Common myeloid progenitor, CD34-positive (primary cell): ENCODE results near the gene OIP5.
"Not testable (repeated sequence)": the region's sequence is repeated elsewhere in the genome, so short reads cannot be mapped to it uniquely, and the experiment has no call there.

Experiments
- CTCF ChIA-PET: fragments of 350-600 bp; sonication (Branson Sonifier 250); formaldehyde crosslinking; loops from one replicate; lab custom pipeline; 2021; ENCODE audit warnings: antibody characterized with exemption; lab: Charles Lee
- POLR2A ChIA-PET: fragments of 350-600 bp; sonication (Branson Sonifier 250); formaldehyde crosslinking; loops from one replicate; lab custom pipeline; 2021; ENCODE audit warnings: antibody characterized with exemption; lab: Charles Lee
- DNase-seq, 3 donors: peaks; one replicate each; pipeline versions ENCODE4 v3.0.0 to v3.0.0-alpha.2; 2013
- H3K27ac ChIP-seq, 2 experiments: 1 replicate in 1 of 2; 2 replicates in 1 of 2; pipeline ENCODE4 v1.7.0; 2013; ENCODE audit warnings: inconsistent platforms in 2 of 2, low read length in 2 of 2, mild to moderate bottlenecking in 2 of 2, low read depth in 1 of 2, moderate library complexity in 1 of 2; ENCODE audit not compliant: severe bottlenecking in 2 of 2, insufficient read depth in 1 of 2, poor library complexity in 1 of 2
- H3K27me3 ChIP-seq, 5 experiments: replicated peaks in 2 of 5; 1 replicate in 3 of 5; 2 replicates in 2 of 5; pipeline versions ENCODE4 v1.6.1 to v1.7.0; 2013; ENCODE audit warnings: low read length in 4 of 5, mild to moderate bottlenecking in 2 of 5, moderate library complexity in 2 of 5, inconsistent platforms in 1 of 5; ENCODE audit not compliant: insufficient read depth in 5 of 5, control insufficient read depth in 4 of 5
- H3K36me3 ChIP-seq, 4 experiments: 1 replicate in 2 of 4; 2 replicates in 2 of 4; pipeline versions ENCODE4 v1.6.1 to v1.7.0; 2013; ENCODE audit warnings: low read length in 3 of 4, control low read depth in 1 of 4, mild to moderate bottlenecking in 1 of 4; ENCODE audit not compliant: control insufficient read depth in 4 of 4, insufficient read depth in 4 of 4
- H3K4me1 ChIP-seq, 4 experiments: 1 replicate in 3 of 4; 2 replicates in 1 of 4; pipeline versions ENCODE4 v1.6.1 to v1.7.1; 2013; ENCODE audit warnings: low read length in 3 of 4, mild to moderate bottlenecking in 3 of 4, control low read depth in 1 of 4, inconsistent platforms in 1 of 4, moderate library complexity in 1 of 4; ENCODE audit not compliant: control insufficient read depth in 4 of 4, insufficient read depth in 4 of 4; ENCODE audit errors: control extremely low read depth in 1 of 4
- H3K4me3 ChIP-seq, 7 experiments: 1 replicate in 4 of 7; 2 replicates in 3 of 7; pipeline versions ENCODE4 v1.5.1 to v1.7.0; 2013; ENCODE audit warnings: mild to moderate bottlenecking in 7 of 7, low read length in 6 of 7, moderate library complexity in 6 of 7, inconsistent platforms in 2 of 7, low read depth in 2 of 7, control low read depth in 1 of 7; ENCODE audit not compliant: insufficient read depth in 4 of 7, control insufficient read depth in 1 of 7; ENCODE audit errors: extremely low read depth in 1 of 7
- H3K9me3 ChIP-seq, 5 experiments: 1 replicate in 4 of 5; 2 replicates in 1 of 5; pipeline versions ENCODE4 v1.6.1 to v1.7.1; 2013; ENCODE audit warnings: low read length in 4 of 5, mild to moderate bottlenecking in 2 of 5, inconsistent platforms in 1 of 5, low read depth in 1 of 5, moderate library complexity in 1 of 5; ENCODE audit not compliant: control insufficient read depth in 4 of 5, insufficient read depth in 2 of 5; ENCODE audit errors: control extremely low read depth in 1 of 5
- WGBS: methylation state at CpG from one replicate; pipeline ENCODE4 v1.1.5; 2013; ENCODE audit not compliant: insufficient coverage; 5-methylcytosine and 5-hydroxymethylcytosine counted together

OIP5 gene

GRCh38 chr15:41269887-41270286, 62.5 kb downstream of the OIP5 start:
- ChIA-PET CTCF (interaction anchor here (1.0 kb wide), 1 partner anchor 16 kb away, joined by 3 read pairs; no protein-coding TSS in a partner anchor), POLR2A (no interaction called here)
- Histone ChIP-seq H3K27me3 (no peaks in the 10 kb centered on the region), H3K36me3 (peaks cover 0 to 21% (median 3%) of the 10 kb centered on the region in 4 experiments), H3K27ac (no peak overlapping the region), H3K4me1 (no peaks in the 10 kb centered on the region), H3K4me3 (no peak overlapping the region), H3K9me3 (no peaks in the 10 kb centered on the region)
- no peak for DNase-seq
- 100% methylated on average over 1 of the region's 2 CpGs for WGBS

- POLR2A ChIA-PET = no interaction called here
- CTCF ChIA-PET = no interaction called here
- Histone ChIP-seq H3K27me3 (no peaks in the 10 kb centered on the region), H3K4me1 (peaks cover 3 to 14% (median 10%) of the 10 kb centered on the region in 4 experiments), H3K9me3 (no peaks in the 10 kb centered on the region), H3K27ac (no peak overlapping the region), H3K36me3 (peaks cover 4 to 27% (median 10%) of the 10 kb centered on the region in 4 experiments), H3K4me3 (no peak overlapping the region)
- 78% methylated on average over 3 of the region's 6 CpGs for WGBS
- DNase-seq = no peak
Observed at GRCh38 chr15:41263891-41264351, 68.5 kb downstream of the OIP5 start.

- peaks cover 6 to 31% (median 13%) of the 10 kb centered on the region in 4 experiments for H3K36me3 ChIP-seq
- CTCF ChIA-PET = no interaction called here
Observed at GRCh38 chr15:41262571-41262970, 69.8 kb downstream of the OIP5 start.

GRCh38 chr15:41260924-41261323, 71.5 kb downstream of the OIP5 start:
- H3K27ac ChIP-seq, H3K4me3 ChIP-seq, H3K9me3 ChIP-seq, CTCF ChIA-PET, DNase-seq, H3K27me3 ChIP-seq, POLR2A ChIA-PET: not testable (repeated sequence)
- 97% methylated on average over 5 of the region's 7 CpGs for WGBS
- Histone ChIP-seq H3K4me1 (peaks cover 6 to 20% (median 15%) of the 10 kb centered on the region in 4 experiments), H3K36me3 (peaks cover 6 to 31% (median 15%) of the 10 kb centered on the region in 4 experiments)

More at GRCh38 chr15:41262571-41262970, 69.8 kb downstream of the OIP5 start:
- POLR2A ChIA-PET = no interaction called here
- Histone ChIP-seq H3K27ac (no peak overlapping the region), H3K4me3 (no peak overlapping the region), H3K27me3 (no peaks in the 10 kb centered on the region), H3K4me1 (peaks cover 6 to 20% (median 15%) of the 10 kb centered on the region in 4 experiments), H3K9me3 (no peaks in the 10 kb centered on the region)
- DNase-seq = no peak
- WGBS = 97% methylated on average over 6 of the region's 8 CpGs

GRCh38 chr15:41259546-41260189, 72.7 kb downstream of the OIP5 start:
- WGBS = 92% methylated on average over 11 of the region's 12 CpGs
- POLR2A ChIA-PET = no interaction called here
- Histone ChIP-seq H3K4me3 (no peak overlapping the region), H3K4me1 (peaks cover 6 to 20% (median 15%) of the 10 kb centered on the region in 4 experiments), H3K27ac (no peak overlapping the region), H3K27me3 (no peaks in the 10 kb centered on the region), H3K36me3 (peaks cover 6 to 29% (median 15%) of the 10 kb centered on the region in 4 experiments), H3K9me3 (no peaks in the 10 kb centered on the region)
- CTCF ChIA-PET = interaction anchor here (1.7 kb wide), 1 partner anchor 29 kb away, joined by 8 read pairs; the partner anchor contains the start of genes CHP1 and EXD1
- no peak for DNase-seq
